ENCODE results near the gene CSF1.

CSF1 gene

GRCh38 chr1:109928591-109929111, 18.0 kb downstream of the CSF1 start:
- DNase-seq, result no peak
- Mint-ChIP-seq H3K9me3 (no peaks in the 10 kb centered on the region), H3K4me1 (peaks cover 80% of the 10 kb centered on the region), H3K27me3 (ENCODE audit: low read depth, poor library complexity) (peaks cover 6% of the 10 kb centered on the region), H3K27ac (no peak overlapping the region), H3K4me3 (no peak overlapping the region), H3K36me3 (ENCODE audit: low read depth) (peaks cover 14% of the 10 kb centered on the region)
- no peak for TF ChIP-seq CTCF (IDR thresholded peaks at IDR 0.05)

GRCh38 chr1:109929170-109929569, 18.5 kb downstream of the CSF1 start:
- H3K27me3 Mint-ChIP-seq (ENCODE audit: low read depth, poor library complexity), result peaks cover 6% of the 10 kb centered on the region
- peaks cover 14% of the 10 kb centered on the region for H3K36me3 Mint-ChIP-seq (ENCODE audit: low read depth)
- no peaks in the 10 kb centered on the region for H3K9me3 Mint-ChIP-seq
- no peak for DNase-seq
- TF ChIP-seq CTCF (IDR thresholded peaks at IDR 0.05), result no peak
- H3K27ac Mint-ChIP-seq, result no peak overlapping the region
- peaks cover 74% of the 10 kb centered on the region for H3K4me1 Mint-ChIP-seq
- no peak overlapping the region for H3K4me3 Mint-ChIP-seq

GRCh38 chr1:109929588-109930251, 19.1 kb downstream of the CSF1 start:
- no peak overlapping the region for H3K4me3 Mint-ChIP-seq
- H3K27me3 Mint-ChIP-seq (ENCODE audit: low read depth, poor library complexity), result peaks cover 6% of the 10 kb centered on the region
- no peak for DNase-seq
- H3K36me3 Mint-ChIP-seq (ENCODE audit: low read depth), result peaks cover 14% of the 10 kb centered on the region
- H3K27ac Mint-ChIP-seq, result peak overlapping the region; percentile 97
- H3K9me3 Mint-ChIP-seq, result peaks cover 3% of the 10 kb centered on the region
- H3K4me1 Mint-ChIP-seq, result peaks cover 70% of the 10 kb centered on the region
- TF ChIP-seq CTCF (IDR thresholded peaks at IDR 0.05), result no peak

GRCh38 chr1:109930252-109930993, 19.8 kb downstream of the CSF1 start:
- DNase-seq, result no peak
- Mint-ChIP-seq H3K4me3 (no peak overlapping the region), H3K27me3 (ENCODE audit: low read depth, poor library complexity) (peaks cover 6% of the 10 kb centered on the region), H3K4me1 (peaks cover 63% of the 10 kb centered on the region), H3K9me3 (peaks cover 6% of the 10 kb centered on the region), H3K36me3 (ENCODE audit: low read depth) (peaks cover 14% of the 10 kb centered on the region), H3K27ac (peak overlapping the region; percentile 97)
- no peak for TF ChIP-seq CTCF (IDR thresholded peaks at IDR 0.05)

GRCh38 chr1:109931189-109931731, 20.6 kb downstream of the CSF1 start:
- H3K9me3 Mint-ChIP-seq, result peaks cover 14% of the 10 kb centered on the region
- peak; percentile 98 for DNase-seq
- no peak for TF ChIP-seq CTCF (IDR thresholded peaks at IDR 0.05)
- peak overlapping the region; percentile 92 for H3K27ac Mint-ChIP-seq
- H3K4me1 Mint-ChIP-seq, result peaks cover 55% of the 10 kb centered on the region
- H3K27me3 Mint-ChIP-seq (ENCODE audit: low read depth, poor library complexity), result peaks cover 6% of the 10 kb centered on the region
- H3K36me3 Mint-ChIP-seq (ENCODE audit: low read depth), result peaks cover 13% of the 10 kb centered on the region
- peak overlapping the region; percentile 44 for H3K4me3 Mint-ChIP-seq

Data from nephron progenitor cell (in vitro differentiated cells).